IMR-90 (cell line): ENCODE measurements around the gene OR51D1. TPM values are rescaled to one million over a fixed set of nuclear protein-coding genes. Genes with fewer than 3 reads are reported as not detected.

Experiments used
- ATAC-seq: fragments of 200-7000 bp; cut with Tn5 transposase; 2 replicates; pipeline ENCODE4 v1.9.1; 2020; ENCODE audit warnings: low read depth, mild to moderate bottlenecking, moderate library complexity
- BruUV-seq: library from RNA; stranded (reverse); fragments of 400-500 nt; replicated peaks from 2 replicates; lab custom pipeline; 2021; lab: Mats Ljungman, UMichigan
- CTCF ChIA-PET: fragments of 300-600 bp; formaldehyde crosslinking; extraction: SDS; loops from one replicate; lab custom pipeline; 2021; ENCODE audit warnings: antibody characterized with exemption; lab: Yijun Ruan, JAX
- POLR2A ChIA-PET: fragments of 300-600 bp; sonication (Branson Sonifier 250); formaldehyde crosslinking; loops from one replicate; lab custom pipeline; 2022; ENCODE audit warnings: antibody characterized with exemption; ENCODE audit not compliant: unreplicated experiment; lab: Charles Lee
- DNase-seq: peaks from one replicate; pipeline ENCODE4 v3.0.0; 2013
- H2AFZ ChIP-seq: replicated peaks from 2 replicates; pipeline ENCODE3; 2013; ENCODE audit warnings: low read length, mild to moderate bottlenecking; ENCODE audit not compliant: poor library complexity
- H2AK5ac ChIP-seq: 2 replicates; pipeline ENCODE4 v1.6.1; 2013; ENCODE audit warnings: low read depth, low read length, inconsistent platforms
- H2AK9ac ChIP-seq: replicated peaks from 2 replicates; pipeline ENCODE3; 2013; ENCODE audit warnings: mild to moderate bottlenecking, low read depth, low read length, moderate library complexity; ENCODE audit not compliant: poor library complexity
- H2BK120ac ChIP-seq: 2 replicates; pipeline ENCODE4 v1.6.1; 2013; ENCODE audit warnings: low read depth, low read length, inconsistent platforms
- H2BK15ac ChIP-seq: 3 replicates; pipeline ENCODE4 v1.6.1; 2013; ENCODE audit warnings: low read depth, low read length, inconsistent platforms
- H2BK20ac ChIP-seq: 2 replicates; pipeline ENCODE4 v1.6.1; 2013; ENCODE audit warnings: low read depth, mild to moderate bottlenecking, inconsistent platforms, low read length, moderate library complexity
- H2BK5ac ChIP-seq: 2 replicates; pipeline ENCODE4 v1.6.1; 2013; ENCODE audit warnings: mild to moderate bottlenecking, low read depth, low read length, inconsistent platforms; ENCODE audit not compliant: poor library complexity, severe bottlenecking
- H3K14ac ChIP-seq: replicated peaks from 2 replicates; pipeline ENCODE4 v1.6.1; 2013; ENCODE audit warnings: low read depth, low read length, inconsistent platforms
- H3K18ac ChIP-seq: 2 replicates; pipeline ENCODE4 v1.6.1; 2013; ENCODE audit warnings: low read depth, low read length, control low read depth
- H3K23ac ChIP-seq: 2 replicates; pipeline ENCODE4 v1.6.1; 2013; ENCODE audit warnings: low read depth, low read length, inconsistent platforms
- H3K27ac ChIP-seq: 2 replicates; pipeline ENCODE4 v1.5.1; 2013; ENCODE audit warnings: mild to moderate bottlenecking, control low read depth, low read length; ENCODE audit not compliant: insufficient read depth
- H3K27me3 ChIP-seq: 2 replicates; pipeline ENCODE4 v1.6.1; 2013; ENCODE audit warnings: low read length; ENCODE audit not compliant: control insufficient read depth, insufficient read depth
- H3K36me3 ChIP-seq: 2 replicates; pipeline ENCODE4 v1.6.1; 2013; ENCODE audit warnings: low read length, mixed read lengths; ENCODE audit not compliant: control insufficient read depth, insufficient read depth
- H3K4ac ChIP-seq: 2 replicates; pipeline ENCODE4 v1.6.1; 2013; ENCODE audit warnings: low read depth, low read length, inconsistent platforms
- H3K4me1 ChIP-seq: 2 replicates; pipeline ENCODE4 v1.6.1; 2013; ENCODE audit warnings: low read length, mixed read lengths; ENCODE audit not compliant: control insufficient read depth, insufficient read depth
- H3K4me2 ChIP-seq: 2 replicates; pipeline ENCODE4 v1.6.1; 2013; ENCODE audit warnings: low read depth, mild to moderate bottlenecking, control low read depth, low read length, moderate library complexity
- H3K4me3 ChIP-seq: 2 replicates; pipeline ENCODE4 v1.5.1; 2013; ENCODE audit warnings: low read depth, mild to moderate bottlenecking, control low read depth, low read length, moderate library complexity; ENCODE audit not compliant: insufficient read depth
- H3K56ac ChIP-seq: 2 replicates; pipeline ENCODE4 v1.6.1; 2013; ENCODE audit warnings: low read length, inconsistent platforms; ENCODE audit not compliant: insufficient read depth; ENCODE audit errors: extremely low read depth
- H3K79me1 ChIP-seq, 2 experiments: 2 replicates each; pipeline ENCODE4 v1.6.1; 2013; ENCODE audit warnings: low read length in 2 of 2, inconsistent platforms in 1 of 2, low read depth in 1 of 2
- H3K9ac ChIP-seq: 2 replicates; pipeline ENCODE4 v1.6.1; 2013; ENCODE audit warnings: low read depth, low read length, control low read depth
- H3K9me1 ChIP-seq: 2 replicates; pipeline ENCODE4 v1.6.1; 2013; ENCODE audit warnings: low read length, inconsistent platforms; ENCODE audit not compliant: insufficient read depth
- H3K9me3 ChIP-seq: 2 replicates; pipeline ENCODE4 v1.6.1; 2013; ENCODE audit warnings: low read length; ENCODE audit not compliant: control insufficient read depth, insufficient read depth
- H4K20me1 ChIP-seq: 2 replicates; pipeline ENCODE4 v1.6.1; 2013; ENCODE audit warnings: low read length, inconsistent platforms; ENCODE audit not compliant: insufficient read depth
- H4K5ac ChIP-seq: 2 replicates; pipeline ENCODE4 v1.6.1; 2013; ENCODE audit warnings: mild to moderate bottlenecking, low read depth, low read length, control low read depth
- H4K8ac ChIP-seq, 2 experiments: 2 replicates each; pipeline ENCODE4 v1.6.1; 2013; ENCODE audit warnings: low read depth in 2 of 2, low read length in 2 of 2, control low read depth in 1 of 2, inconsistent platforms in 1 of 2
- H4K91ac ChIP-seq: 2 replicates; pipeline ENCODE4 v1.6.1; 2013; ENCODE audit warnings: low read depth, low read length, inconsistent platforms; ENCODE audit not compliant: insufficient read depth
- BHLHE40 ChIP-seq: fragments of 150-350 bp; IDR thresholded peaks from 2 replicates; pipeline ENCODE4 v1.6.1; 2016; ENCODE audit warnings: mild to moderate bottlenecking, low read depth, low read length
- CEBPB ChIP-seq: IDR thresholded peaks from 2 replicates; pipeline ENCODE4 v1.6.1; 2012; ENCODE audit warnings: low read depth, low read length, improper control_type of control experiment
- CHD1 ChIP-seq: IDR thresholded peaks from 2 replicates; pipeline ENCODE4 v1.6.1; 2012; ENCODE audit warnings: low read depth, low read length, improper control_type of control experiment
- MAFK ChIP-seq: IDR thresholded peaks from 2 replicates; pipeline ENCODE4 v1.6.1; 2012; ENCODE audit warnings: low read depth, low read length, improper control_type of control experiment
- MAZ ChIP-seq: IDR thresholded peaks from 2 replicates; pipeline ENCODE4 v1.6.1; 2012; ENCODE audit warnings: low read depth, mild to moderate bottlenecking, low read length, improper control_type of control experiment, moderate library complexity, borderline replicate concordance
- MXI1 ChIP-seq: IDR thresholded peaks from 2 replicates; pipeline ENCODE4 v1.6.1; 2012; ENCODE audit warnings: low read depth, mild to moderate bottlenecking, low read length, moderate library complexity, borderline replicate concordance
- NFE2L2 ChIP-seq: fragments of 150-350 bp; IDR thresholded peaks from 2 replicates; pipeline ENCODE4 v1.6.1; 2016; ENCODE audit warnings: low read depth, mild to moderate bottlenecking, low read length
- POLR2A ChIP-seq: IDR thresholded peaks from 2 replicates; pipeline ENCODE4 v1.6.1; 2012; ENCODE audit warnings: mild to moderate bottlenecking, low read depth, low read length
- RAD21 ChIP-seq: IDR thresholded peaks from 2 replicates; pipeline ENCODE4 v1.6.1; 2012; ENCODE audit warnings: low read length, improper control_type of control experiment
- RFX5 ChIP-seq: IDR thresholded peaks from 2 replicates; pipeline ENCODE4 v1.8.0; 2012; ENCODE audit warnings: low read depth, mild to moderate bottlenecking, low read length, moderate library complexity
- SMC3 ChIP-seq: fragments of 150-350 bp; IDR thresholded peaks from 2 replicates; pipeline ENCODE4 v1.6.1; 2016; ENCODE audit warnings: low read depth, mild to moderate bottlenecking, antibody characterized with exemption, low read length, moderate library complexity
- USF2 ChIP-seq: fragments of 150-350 bp; IDR thresholded peaks from 2 replicates; pipeline ENCODE4 v1.6.1; 2017; ENCODE audit warnings: mild to moderate bottlenecking, antibody characterized with exemption, low read length, low read depth
- WGBS, 2 experiments: methylation state at CpG; one replicate each; pipeline versions ENCODE4 v1.1.5 to v1.1.7; 2013; ENCODE audit warnings: missing lambda C conversion rate in 2 of 2; ENCODE audit not compliant: insufficient read length in 1 of 2; ENCODE audit errors: extremely low coverage in 2 of 2; 5-methylcytosine and 5-hydroxymethylcytosine counted together
- dilution Hi-C: fragments of 300-500 bp; cut with HindIII; formaldehyde crosslinking; loops from one replicate; pipeline ENCODE4 v1.14.3; 2018; ENCODE audit warnings: low sequenced_read_pairs; ENCODE audit not compliant: unreplicated experiment
- in situ Hi-C: fragments of 300-500 bp; cut with MboI; formaldehyde crosslinking; loops from 3 replicates; pipeline ENCODE4 v1.14.3; 2019; ENCODE audit warnings: low sequenced_read_pairs, inconsistent platforms, mixed read lengths
- intact Hi-C: fragments of 100-400 bp; cut with micrococcal nuclease; formaldehyde crosslinking; loops from 2 replicates; pipeline ENCODE4 v1.10.0; 2022
- polyA plus RNA-seq, 3 experiments: library from polyadenylated mRNA; depleted of rRNA; stranded (reverse); fragments of >200 nt; gene quantifications; 2 replicates each; pipeline ENCODE4 v1.2.3, GENCODE V29; 2012; ENCODE audit warnings: low replicate concordance in 1 of 3
- total RNA-seq: library from RNA; depleted of rRNA; stranded (reverse); fragments of >200 nt; gene quantifications from 2 replicates; pipeline ENCODE4 v1.2.3, GENCODE V29; 2012
- TF ChIP-seq, protein P1 (sequence below): fragments of 150-350 bp; IDR thresholded peaks from 2 replicates; pipeline ENCODE4 v1.6.1; 2016; ENCODE audit warnings: low read depth, mild to moderate bottlenecking, low read length, moderate library complexity, borderline replicate concordance
- TF ChIP-seq, protein P2 (sequence below): conservative IDR thresholded peaks from 2 replicates; pipeline ENCODE4 v1.5.1; 2012; ENCODE audit warnings: mild to moderate bottlenecking, low read depth, low read length, improper control_type of control experiment

The OR51D1 gene
- total and polyA plus RNA-seq, 2 of the 4 experiments (the other 2 are of a cell fraction) = not detected

DNA sequence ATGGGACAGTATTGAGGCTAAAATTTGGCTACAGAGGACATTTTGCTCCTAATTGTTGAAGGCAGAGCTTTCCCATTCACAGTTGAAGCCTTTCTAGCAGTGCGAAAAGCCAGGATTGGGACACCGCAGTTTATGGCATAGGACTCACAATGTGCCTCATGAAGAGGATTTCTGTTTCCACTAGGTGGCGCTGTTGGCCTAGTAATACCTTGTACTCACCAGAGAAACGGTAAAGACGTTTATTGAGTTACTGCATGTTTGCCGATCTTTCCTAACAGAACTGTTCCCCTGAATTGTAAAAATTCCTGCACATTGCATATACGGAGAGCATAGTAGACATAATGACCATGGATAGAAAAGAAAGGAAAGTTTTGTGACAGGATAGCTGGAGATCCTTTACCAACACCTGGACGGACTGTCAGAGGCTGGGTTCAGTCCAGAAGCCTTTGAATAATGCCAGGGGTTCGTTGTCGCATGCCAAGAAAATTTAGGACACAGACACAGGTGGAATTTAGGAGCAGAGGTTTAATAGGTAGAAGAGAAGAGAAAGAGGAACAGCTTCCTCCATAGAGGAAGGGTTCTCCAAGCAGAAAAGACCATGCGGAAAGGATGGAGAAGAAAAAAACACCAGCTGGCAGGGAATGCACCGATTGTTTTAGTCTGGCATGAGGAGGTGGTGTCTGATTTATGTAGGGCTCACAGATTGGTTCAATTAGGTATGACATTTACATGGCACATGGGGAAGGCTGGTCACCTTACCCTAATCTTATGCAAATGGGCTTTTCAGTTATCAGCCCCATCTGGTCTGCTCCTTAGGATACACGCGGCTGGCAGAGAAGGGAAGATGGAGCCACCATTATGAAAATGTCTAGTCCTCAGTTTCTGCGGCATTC lies 10.8 kb upstream of the OR51D1 start:
- no peaks in the 10 kb centered on the region for H3K4me1 ChIP-seq
- DNase-seq = peak; percentile 79
- intact Hi-C loops (loop anchor here (1.0 to 10.0 kb wide), 10 partner anchors 378 to 1738 kb away; partner anchors contain the start of genes OR51V1 and OR52N2), dilution Hi-C loops (no loop called here), in situ Hi-C loops (no loop called here)
- no peak overlapping the region for H3K23ac ChIP-seq
- H3K27ac ChIP-seq = no peak overlapping the region
- H3K79me1 ChIP-seq = no peaks in the 10 kb centered on the region
- H3K4me3 ChIP-seq = no peak overlapping the region
- no peak overlapping the region for H3K9ac ChIP-seq
- no peak overlapping the region for H2BK120ac ChIP-seq
- no peaks in the 10 kb centered on the region for H3K9me1 ChIP-seq
- no peak overlapping the region for H2AK9ac ChIP-seq
- CTCF ChIA-PET = interaction anchor here (0.7 to 2.6 kb wide), 3 partner anchors 10 to 390 kb away, joined by 3 to 14 read pairs (median 3); partner anchors contain the start of gene OR51D1
- no peak overlapping the region for H2AK5ac ChIP-seq
- H2BK20ac ChIP-seq = no peak overlapping the region
- no peak overlapping the region for H3K18ac ChIP-seq
- no peaks in the 10 kb centered on the region for H4K20me1 ChIP-seq
- BruUV-seq = no TSS peak
- no peak overlapping the region for H2BK15ac ChIP-seq
- H2AFZ ChIP-seq = no peak overlapping the region
- POLR2A ChIA-PET = no interaction called here
- 34% methylated on average over 4 of the region's 15 CpGs; no CpG with 5 or more reads in 1 of the 2 experiments for WGBS, 2 experiments
- H4K8ac ChIP-seq = no peak overlapping the region
- H3K27me3 ChIP-seq = peaks cover 2% of the 10 kb centered on the region; the same call in 1 of the 2 replicates
- ATAC-seq = peak; percentile 90
- H3K36me3 ChIP-seq = no peaks in the 10 kb centered on the region
- no peak overlapping the region for H3K4ac ChIP-seq
- no peak overlapping the region for H2BK5ac ChIP-seq
- no peak overlapping the region for H4K91ac ChIP-seq
- H3K56ac ChIP-seq = no peak overlapping the region
- H3K9me3 ChIP-seq = no peaks in the 10 kb centered on the region
- no peak overlapping the region for H4K5ac ChIP-seq
- H3K14ac ChIP-seq = no peak overlapping the region
- no peak overlapping the region for H3K4me2 ChIP-seq
- TF ChIP-seq MAFK (no peak), CEBPB (no peak), USF2 (no peak), MXI1 (no peak), RAD21 (peak; percentile 92), NFE2L2 (no peak), CHD1 (no peak), MAZ (no peak), SMC3 (peak; percentile 86), POLR2A (0 out of 2 replicates have a peak, but pooled peaks have one; percentile 21), BHLHE40 (no peak), RFX5 (no peak)
- TF ChIP-seq, protein P1, sequence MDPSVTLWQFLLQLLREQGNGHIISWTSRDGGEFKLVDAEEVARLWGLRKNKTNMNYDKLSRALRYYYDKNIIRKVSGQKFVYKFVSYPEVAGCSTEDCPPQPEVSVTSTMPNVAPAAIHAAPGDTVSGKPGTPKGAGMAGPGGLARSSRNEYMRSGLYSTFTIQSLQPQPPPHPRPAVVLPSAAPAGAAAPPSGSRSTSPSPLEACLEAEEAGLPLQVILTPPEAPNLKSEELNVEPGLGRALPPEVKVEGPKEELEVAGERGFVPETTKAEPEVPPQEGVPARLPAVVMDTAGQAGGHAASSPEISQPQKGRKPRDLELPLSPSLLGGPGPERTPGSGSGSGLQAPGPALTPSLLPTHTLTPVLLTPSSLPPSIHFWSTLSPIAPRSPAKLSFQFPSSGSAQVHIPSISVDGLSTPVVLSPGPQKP = no peak
- TF ChIP-seq, protein P2, sequence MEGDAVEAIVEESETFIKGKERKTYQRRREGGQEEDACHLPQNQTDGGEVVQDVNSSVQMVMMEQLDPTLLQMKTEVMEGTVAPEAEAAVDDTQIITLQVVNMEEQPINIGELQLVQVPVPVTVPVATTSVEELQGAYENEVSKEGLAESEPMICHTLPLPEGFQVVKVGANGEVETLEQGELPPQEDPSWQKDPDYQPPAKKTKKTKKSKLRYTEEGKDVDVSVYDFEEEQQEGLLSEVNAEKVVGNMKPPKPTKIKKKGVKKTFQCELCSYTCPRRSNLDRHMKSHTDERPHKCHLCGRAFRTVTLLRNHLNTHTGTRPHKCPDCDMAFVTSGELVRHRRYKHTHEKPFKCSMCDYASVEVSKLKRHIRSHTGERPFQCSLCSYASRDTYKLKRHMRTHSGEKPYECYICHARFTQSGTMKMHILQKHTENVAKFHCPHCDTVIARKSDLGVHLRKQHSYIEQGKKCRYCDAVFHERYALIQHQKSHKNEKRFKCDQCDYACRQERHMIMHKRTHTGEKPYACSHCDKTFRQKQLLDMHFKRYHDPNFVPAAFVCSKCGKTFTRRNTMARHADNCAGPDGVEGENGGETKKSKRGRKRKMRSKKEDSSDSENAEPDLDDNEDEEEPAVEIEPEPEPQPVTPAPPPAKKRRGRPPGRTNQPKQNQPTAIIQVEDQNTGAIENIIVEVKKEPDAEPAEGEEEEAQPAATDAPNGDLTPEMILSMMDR = peak; percentile 82
